Neutrophil (primary cell): ENCODE results near the gene IGFBPL1.

Experiments
- H3K27ac ChIP-seq: fragments of 200-600 bp; sonication (generic); 2 replicates; pipeline ENCODE4 v1.5.1; 2016; ENCODE audit warnings: mild to moderate bottlenecking, moderate library complexity
- H3K27me3 ChIP-seq: fragments of 200-600 bp; sonication (generic); 2 replicates; pipeline ENCODE4 v1.6.0; 2016; ENCODE audit warnings: mild to moderate bottlenecking
- H3K36me3 ChIP-seq: fragments of 200-600 bp; sonication (generic); 2 replicates; pipeline ENCODE4 v1.5.1; 2017
- H3K4me1 ChIP-seq, 2 experiments: fragments of 200-600 bp in 1 of 2; sonication (generic) in 1 of 2; 1 replicate in 1 of 2; 2 replicates in 1 of 2; pipeline versions ENCODE4 v1.5.1 to v1.6.1; 2013 to 2016; ENCODE audit warnings: low read depth in 1 of 2, low read length in 1 of 2, mild to moderate bottlenecking in 1 of 2, moderate library complexity in 1 of 2; ENCODE audit not compliant: control insufficient read depth in 1 of 2, insufficient read depth in 1 of 2
- H3K4me3 ChIP-seq, 2 experiments: fragments of 200-600 bp in 1 of 2; sonication (generic) in 1 of 2; 1 replicate in 1 of 2; 2 replicates in 1 of 2; pipeline ENCODE4 v1.5.1; 2013 to 2016; ENCODE audit warnings: low read depth in 1 of 2, low read length in 1 of 2, mild to moderate bottlenecking in 1 of 2, moderate library complexity in 1 of 2
- H3K9me3 ChIP-seq: fragments of 200-600 bp; sonication (generic); 2 replicates; pipeline ENCODE4 v1.5.1; 2016
- TF ChIP-seq, protein P1 (sequence below): fragments of 200-600 bp; sonication (generic); IDR thresholded peaks from 2 replicates; pipeline ENCODE4 v1.5.1; 2016; ENCODE audit warnings: antibody characterized with exemption

IGFBPL1 gene

DNA sequence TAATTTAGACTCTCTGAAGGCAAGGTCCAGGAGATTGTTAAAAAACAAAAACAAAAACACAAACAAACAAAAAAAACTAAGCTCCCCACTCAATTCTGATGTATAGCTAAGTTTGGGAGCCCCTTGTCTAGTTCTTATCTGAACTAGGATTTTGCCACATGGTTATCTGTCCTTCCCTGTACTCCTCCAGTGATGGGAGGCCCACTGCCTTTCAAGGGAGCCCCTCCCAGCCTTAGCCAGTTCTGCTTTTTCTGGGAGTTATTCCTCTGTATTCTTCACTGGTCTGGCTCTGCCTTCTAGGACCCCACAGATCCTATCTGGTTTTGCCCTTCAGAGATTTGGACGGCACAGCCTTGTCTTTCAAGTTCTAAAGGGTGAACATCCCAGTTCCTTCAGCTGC is 33.8 kb downstream of the IGFBPL1 start:
- no peak overlapping the region for H3K27ac ChIP-seq
- H3K4me3 ChIP-seq = no peak overlapping the region
- no peaks in the 10 kb centered on the region for H3K36me3 ChIP-seq
- TF ChIP-seq, protein P1, sequence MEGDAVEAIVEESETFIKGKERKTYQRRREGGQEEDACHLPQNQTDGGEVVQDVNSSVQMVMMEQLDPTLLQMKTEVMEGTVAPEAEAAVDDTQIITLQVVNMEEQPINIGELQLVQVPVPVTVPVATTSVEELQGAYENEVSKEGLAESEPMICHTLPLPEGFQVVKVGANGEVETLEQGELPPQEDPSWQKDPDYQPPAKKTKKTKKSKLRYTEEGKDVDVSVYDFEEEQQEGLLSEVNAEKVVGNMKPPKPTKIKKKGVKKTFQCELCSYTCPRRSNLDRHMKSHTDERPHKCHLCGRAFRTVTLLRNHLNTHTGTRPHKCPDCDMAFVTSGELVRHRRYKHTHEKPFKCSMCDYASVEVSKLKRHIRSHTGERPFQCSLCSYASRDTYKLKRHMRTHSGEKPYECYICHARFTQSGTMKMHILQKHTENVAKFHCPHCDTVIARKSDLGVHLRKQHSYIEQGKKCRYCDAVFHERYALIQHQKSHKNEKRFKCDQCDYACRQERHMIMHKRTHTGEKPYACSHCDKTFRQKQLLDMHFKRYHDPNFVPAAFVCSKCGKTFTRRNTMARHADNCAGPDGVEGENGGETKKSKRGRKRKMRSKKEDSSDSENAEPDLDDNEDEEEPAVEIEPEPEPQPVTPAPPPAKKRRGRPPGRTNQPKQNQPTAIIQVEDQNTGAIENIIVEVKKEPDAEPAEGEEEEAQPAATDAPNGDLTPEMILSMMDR = no peak
- peaks cover 19% of the 10 kb centered on the region for H3K27me3 ChIP-seq
- no peaks in the 10 kb centered on the region for H3K9me3 ChIP-seq
- peaks cover 10% of the 10 kb centered on the region in 2 experiments for H3K4me1 ChIP-seq

DNA sequence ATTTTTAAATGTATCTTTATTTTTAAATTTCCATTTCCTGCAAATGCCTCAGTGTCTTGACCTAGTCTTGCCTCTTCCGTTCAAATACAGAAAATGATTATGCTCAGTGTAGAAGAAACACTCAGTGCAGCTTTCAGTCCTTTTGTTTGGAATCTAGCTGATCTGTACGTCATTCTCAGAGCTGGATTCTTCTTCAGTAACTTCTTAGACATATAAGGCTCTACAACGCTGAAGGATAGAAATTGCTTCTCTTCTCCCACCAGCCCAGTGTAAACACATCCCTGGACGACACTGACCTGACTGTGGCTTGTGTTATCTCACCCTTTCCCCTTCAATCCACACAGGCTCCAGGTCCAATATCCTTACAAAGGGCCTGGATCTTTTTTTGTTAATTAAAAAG is 34.9 kb downstream of the IGFBPL1 start:
- H3K9me3 ChIP-seq = no peaks in the 10 kb centered on the region
- H3K36me3 ChIP-seq = no peaks in the 10 kb centered on the region
- no peak overlapping the region for H3K27ac ChIP-seq
- peaks cover 10% of the 10 kb centered on the region in 2 experiments for H3K4me1 ChIP-seq
- peaks cover 19% of the 10 kb centered on the region for H3K27me3 ChIP-seq
- TF ChIP-seq, protein P1 = no peak
- H3K4me3 ChIP-seq = no peak overlapping the region

DNA sequence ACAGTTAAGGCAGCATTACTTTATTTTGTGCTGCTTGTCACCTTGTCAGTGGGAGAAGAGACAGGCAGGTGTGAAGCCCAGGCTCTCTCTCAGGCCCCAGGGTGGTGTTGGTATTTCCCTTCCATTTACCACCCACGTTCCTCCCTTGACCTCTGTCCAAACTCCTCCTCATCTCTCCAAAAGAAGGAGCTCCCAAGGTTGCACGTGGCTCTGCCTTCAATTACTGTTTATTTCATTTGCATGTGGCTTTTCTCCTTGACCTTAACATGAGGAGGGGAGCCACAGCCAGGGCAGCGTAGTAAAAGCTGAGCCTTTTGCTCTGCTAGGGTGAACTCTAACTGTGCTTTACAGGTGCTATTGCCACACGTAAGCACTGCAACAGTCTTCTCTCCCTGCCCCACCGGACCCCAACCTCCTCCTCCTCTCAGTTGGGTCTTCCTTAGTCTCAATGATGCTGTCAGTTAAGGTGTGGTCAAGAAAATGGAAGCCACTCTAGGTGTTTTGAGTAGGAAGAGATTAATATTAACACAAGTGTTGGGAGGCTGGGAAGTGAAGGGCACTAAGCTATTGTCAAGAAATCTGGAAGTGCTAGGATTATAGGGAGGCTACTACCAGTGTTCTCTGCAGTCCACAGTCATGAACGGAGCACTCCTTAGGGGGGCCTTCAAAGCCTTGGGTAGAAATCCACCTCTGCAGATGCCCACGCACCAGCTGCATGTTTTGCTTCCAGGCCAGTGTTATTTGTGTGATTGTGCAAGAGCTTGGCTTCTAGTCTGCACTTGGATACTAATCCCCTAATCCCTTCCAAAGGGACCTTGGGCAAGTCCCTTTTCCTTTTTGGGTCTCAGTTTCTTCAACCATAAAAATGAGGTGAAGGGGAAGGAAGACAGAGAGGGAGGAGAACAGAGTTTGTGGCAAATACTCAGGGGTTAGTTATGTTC is 35.7 kb downstream of the IGFBPL1 start:
- peaks cover 19% of the 10 kb centered on the region for H3K27me3 ChIP-seq
- no peaks in the 10 kb centered on the region for H3K9me3 ChIP-seq
- H3K36me3 ChIP-seq = no peaks in the 10 kb centered on the region
- H3K4me1 ChIP-seq = peaks cover 10% of the 10 kb centered on the region in 2 experiments
- H3K4me3 ChIP-seq = no peak overlapping the region
- TF ChIP-seq, protein P1 = no peak
- no peak overlapping the region for H3K27ac ChIP-seq

DNA sequence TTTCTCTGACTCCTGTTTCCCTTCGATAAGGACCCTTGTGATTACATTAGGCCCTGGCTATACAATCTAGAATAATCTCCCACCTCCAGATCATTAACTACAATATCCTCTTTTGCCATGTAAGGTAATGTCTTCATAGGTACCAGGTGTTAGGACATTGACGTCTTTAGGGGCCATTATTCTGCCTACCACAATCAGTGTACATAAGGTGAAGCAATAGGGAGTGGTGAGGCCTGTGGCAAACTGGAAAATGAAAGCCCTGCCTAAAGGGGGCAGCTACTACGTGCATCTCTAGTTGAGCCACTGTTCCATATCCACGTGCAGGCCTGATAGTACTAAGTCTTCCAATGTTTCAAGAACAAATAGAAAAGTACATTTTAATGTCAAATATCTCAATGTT is 36.5 kb downstream of the IGFBPL1 start:
- no peaks in the 10 kb centered on the region for H3K9me3 ChIP-seq
- H3K4me3 ChIP-seq = no peak overlapping the region
- peaks cover 19% of the 10 kb centered on the region for H3K27me3 ChIP-seq
- peaks cover 6% of the 10 kb centered on the region in 2 experiments for H3K4me1 ChIP-seq
- H3K27ac ChIP-seq = no peak overlapping the region
- TF ChIP-seq, protein P1 = no peak
- H3K36me3 ChIP-seq = no peaks in the 10 kb centered on the region

DNA sequence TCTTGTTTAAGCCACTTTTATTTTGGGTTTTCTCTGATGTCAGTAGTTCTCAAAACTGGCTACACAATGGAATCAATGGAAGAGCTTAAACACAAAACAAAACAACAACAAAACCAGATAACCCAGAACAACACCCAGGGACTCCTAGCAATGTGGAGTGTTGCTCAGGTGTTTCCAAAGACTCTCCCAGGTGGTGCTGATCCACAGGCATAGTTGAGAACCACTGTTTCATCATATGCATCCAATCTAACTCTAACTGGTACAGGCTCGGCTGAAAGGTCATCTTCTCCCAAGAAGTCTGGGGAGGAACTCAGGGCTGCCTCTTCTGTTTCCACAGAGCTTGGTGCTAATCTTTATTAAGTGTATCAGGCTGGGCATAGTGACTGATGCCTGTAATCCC is 37.2 kb downstream of the IGFBPL1 start:
- Histone ChIP-seq H3K4me1 (peaks cover under 1 to 1% of the 10 kb centered on the region in 2 experiments), H3K36me3 (no peaks in the 10 kb centered on the region), H3K4me3 (no peak overlapping the region), H3K27ac (no peak overlapping the region), H3K9me3 (no peaks in the 10 kb centered on the region), H3K27me3 (peaks cover 17% of the 10 kb centered on the region)
- TF ChIP-seq, protein P1 = no peak
